HEK293 (cell line): ENCODE data around the gene BEND3.
"Not testable (repeated sequence)": the region's sequence is repeated elsewhere in the genome, so short reads cannot be mapped to it uniquely, and the experiment has no call there.

ENCODE experiments used
- CTCF ChIA-PET: fragments of 350-600 bp; formaldehyde crosslinking; extraction: SDS; loops from one replicate; lab custom pipeline; 2021; ENCODE audit warnings: antibody characterized with exemption; lab: Yijun Ruan, JAX
- POLR2A ChIA-PET: fragments of 300-600 bp; formaldehyde crosslinking; extraction: SDS; loops from one replicate; lab custom pipeline; 2020; ENCODE audit warnings: antibody characterized with exemption, inconsistent platforms; lab: Yijun Ruan, JAX
- H3K27ac ChIP-seq: fragments of 200-500 bp; sonication (Bioruptor generic); 2 replicates; pipeline ENCODE4 v1.5.1; 2014; ENCODE audit warnings: low read depth, low read length, control low read depth, inconsistent platforms; ENCODE audit errors: extremely low read depth
- H3K36me3 ChIP-seq, 2 experiments: fragments of 200-500 bp in 1 of 2; sonication (Bioruptor generic) in 1 of 2; 1 replicate in 1 of 2; 2 replicates in 1 of 2; pipeline ENCODE4 v1.5.1; 2014 to 2017; ENCODE audit warnings: inconsistent platforms in 2 of 2, low read length in 2 of 2; ENCODE audit not compliant: control insufficient read depth in 2 of 2, insufficient read depth in 1 of 2
- H3K4me1 ChIP-seq: fragments of 200-500 bp; sonication (Bioruptor generic); 2 replicates; pipeline ENCODE4 v1.5.1; 2014; ENCODE audit warnings: mild to moderate bottlenecking, low read length, inconsistent platforms; ENCODE audit not compliant: control insufficient read depth, insufficient read depth
- H3K4me3 ChIP-seq: 2 replicates; pipeline ENCODE4 v1.5.1; 2011; ENCODE audit warnings: low read depth, mild to moderate bottlenecking, control low read depth, low read length, moderate library complexity
- H3K9me3 ChIP-seq: fragments of 200-500 bp; sonication (Bioruptor generic); 2 replicates; pipeline ENCODE4 v1.5.1; 2014; ENCODE audit warnings: low read depth, low read length, inconsistent platforms; ENCODE audit not compliant: control insufficient read depth, insufficient read depth
- EGR2 ChIP-seq: fragments of 450-650 bp; formaldehyde crosslinking; IDR thresholded peaks from 2 replicates; pipeline ENCODE4 v1.5.1; 2016; ENCODE audit warnings: low read depth, missing biosample characterization, missing genetic modification characterization
- OSR2 ChIP-seq: fragments of 450-650 bp; formaldehyde crosslinking; IDR thresholded peaks from 2 replicates; pipeline ENCODE4 v1.5.1; 2016; ENCODE audit warnings: missing biosample characterization, missing genetic modification characterization
- PRDM10 ChIP-seq: fragments of 450-650 bp; formaldehyde crosslinking; IDR thresholded peaks from 2 replicates; pipeline ENCODE4 v1.5.1; 2016; ENCODE audit warnings: missing biosample characterization, missing genetic modification characterization
- RBAK ChIP-seq: fragments of 450-650 bp; formaldehyde crosslinking; IDR thresholded peaks from 2 replicates; pipeline ENCODE4 v1.5.1; 2016; ENCODE audit warnings: missing biosample characterization, missing genetic modification characterization
- SCRT1 ChIP-seq: fragments of 450-650 bp; formaldehyde crosslinking; IDR thresholded peaks from 2 replicates; pipeline ENCODE4 v1.5.1; 2016; ENCODE audit warnings: missing biosample characterization, missing genetic modification characterization, borderline replicate concordance
- ZBTB6 ChIP-seq: fragments of 450-650 bp; formaldehyde crosslinking; IDR thresholded peaks from 2 replicates; pipeline ENCODE4 v1.5.1; 2017; ENCODE audit warnings: missing biosample characterization, missing genetic modification characterization
- ZBTB8A ChIP-seq: fragments of 450-650 bp; formaldehyde crosslinking; IDR thresholded peaks from 2 replicates; pipeline ENCODE4 v1.5.1; 2016; ENCODE audit warnings: missing biosample characterization, missing genetic modification characterization
- ZNF146 ChIP-seq: fragments of 450-650 bp; formaldehyde crosslinking; IDR thresholded peaks from 2 replicates; pipeline ENCODE4 v1.5.1; 2016; ENCODE audit warnings: missing biosample characterization, missing genetic modification characterization
- ZNF211 ChIP-seq: fragments of 450-650 bp; formaldehyde crosslinking; IDR thresholded peaks from 2 replicates; pipeline ENCODE4 v1.5.1; 2016; ENCODE audit warnings: low read depth, missing biosample characterization, missing genetic modification characterization
- ZNF350 ChIP-seq: fragments of 450-650 bp; formaldehyde crosslinking; IDR thresholded peaks from 2 replicates; pipeline ENCODE4 v1.5.0; 2017; ENCODE audit warnings: missing biosample characterization, mild to moderate bottlenecking, missing genetic modification characterization
- ZNF398 ChIP-seq: fragments of 450-650 bp; formaldehyde crosslinking; IDR thresholded peaks from 2 replicates; pipeline ENCODE4 v1.5.1; 2017; ENCODE audit warnings: missing biosample characterization, missing genetic modification characterization
- ZNF580 ChIP-seq: fragments of 450-650 bp; formaldehyde crosslinking; IDR thresholded peaks from 2 replicates; pipeline ENCODE4 v1.5.1; 2016; ENCODE audit warnings: missing biosample characterization, missing genetic modification characterization
- ZNF707 ChIP-seq: fragments of 450-650 bp; formaldehyde crosslinking; IDR thresholded peaks from 2 replicates; pipeline ENCODE4 v1.5.1; 2016; ENCODE audit warnings: missing biosample characterization, missing genetic modification characterization
- ZSCAN16 ChIP-seq: fragments of 450-650 bp; formaldehyde crosslinking; IDR thresholded peaks from 2 replicates; pipeline ENCODE4 v1.5.1; 2016; ENCODE audit warnings: missing biosample characterization, missing genetic modification characterization

The BEND3 gene

GRCh38 chr6:107114926-107115694, at the start of gene BEND3:
Gene BEND3 (minus strand): TSS chr6:107115515. CDS start chr6:107099285, 16,230 bp downstream.
- Histone ChIP-seq H3K36me3 (no peaks in the 10 kb centered on the region; a peak in 1 of 3 replicates), H3K4me1 (peaks cover 4% of the 10 kb centered on the region; the same call in 1 of the 2 replicates), H3K4me3 (peak within 1 kb of the TSS; percentile 74), H3K9me3 (no peaks in the 10 kb centered on the region), H3K27ac (peak within 1 kb of the TSS; percentile 98)
- POLR2A ChIA-PET = interaction anchor here (0.6 to 1.9 kb wide), 5 partner anchors 12 to 418 kb away, joined by 3 to 10 read pairs (median 5); partner anchors contain the start of gene PDSS2
- TF ChIP-seq RBAK (tag by site-specific recombination) (no peak), ZSCAN16 (tag by site-specific recombination) (no peak), ZBTB6 (tag by site-specific recombination) (no peak), PRDM10 (tag by site-specific recombination) (no peak), SCRT1 (tag by site-specific recombination) (no peak), ZNF707 (no peak), OSR2 (tag by site-specific recombination) (no peak), ZNF350 (tag by site-specific recombination) (no peak), ZNF211 (tag by site-specific recombination) (no peak), ZBTB8A (tag by site-specific recombination) (no peak), EGR2 (0 out of 2 replicates have a peak, but pooled peaks have one; percentile 13), ZNF398 (tag by site-specific recombination) (peak; percentile 9; the same call in 1 of the 2 replicates)
- CTCF ChIA-PET = interaction anchor here (0.6 to 1.5 kb wide), 8 partner anchors 9 to 589 kb away, joined by 3 to 5 read pairs (median 4); no protein-coding TSS in a partner anchor

GRCh38 chr6:107164299-107164698, 49.0 kb upstream of the BEND3 start:
- H3K4me1 ChIP-seq, H3K36me3 ChIP-seq, H3K27ac ChIP-seq, POLR2A ChIA-PET, H3K9me3 ChIP-seq: not testable (repeated sequence)
- CTCF ChIA-PET = interaction anchor here (1.3 kb wide), 1 partner anchor 15 kb away, joined by 4 read pairs; no protein-coding TSS in a partner anchor
- peak; percentile 54; the same call in 1 of the 2 replicates for TF ChIP-seq ZNF580 (tag by site-specific recombination)
- peak; percentile 81; the same call in 1 of the 2 replicates for TF ChIP-seq ZNF146 (tag by site-specific recombination)
- TF ChIP-seq, all 188 proteins: peak for 2; not testable (repeated sequence) for 186
- not testable (repeated sequence) for H3K4me3 ChIP-seq
